WTC11 (cell line): Measurements from ENCODE around the gene CSNK1A1. TPM values are rescaled to one million over a fixed set of nuclear protein-coding genes. Genes with fewer than 3 reads are reported as not detected.

Experiments
- ATAC-seq: fragments of 200-7000 bp; cut with Tn5 transposase; 2 replicates; pipeline ENCODE4 v1.10.0; 2021; ENCODE audit warnings: mild to moderate bottlenecking, moderate library complexity
- CTCF ChIA-PET: fragments of 300-600 bp; sonication (Branson Sonifier 250); formaldehyde crosslinking; loops from one replicate; lab custom pipeline; 2021; ENCODE audit warnings: antibody characterized with exemption; lab: Charles Lee
- POLR2A ChIA-PET: fragments of 350-600 bp; sonication (Branson Sonifier 250); formaldehyde crosslinking; loops from one replicate; lab custom pipeline; 2021; ENCODE audit warnings: antibody characterized with exemption; lab: Charles Lee
- DNase-seq: peaks from one replicate; pipeline ENCODE4 v3.0.0; 2021; ENCODE audit warnings: low spot score
- H3K27ac Mint-ChIP-seq: 2 replicates; pipeline ENCODE4 v1.8.0; 2021; ENCODE audit warnings: mixed read lengths
- H3K27me3 Mint-ChIP-seq: 2 replicates; pipeline ENCODE4 v1.8.0; 2021; ENCODE audit warnings: low read depth, mild to moderate bottlenecking, moderate library complexity, mixed read lengths
- H3K36me3 Mint-ChIP-seq: 2 replicates; pipeline ENCODE4 v1.8.0; 2021; ENCODE audit warnings: mixed read lengths
- H3K4me1 Mint-ChIP-seq: 2 replicates; pipeline ENCODE4 v1.8.0; 2022; ENCODE audit warnings: mixed read lengths
- H3K4me3 Mint-ChIP-seq: 2 replicates; pipeline ENCODE4 v1.8.0; 2021; ENCODE audit warnings: mild to moderate bottlenecking, moderate library complexity, mixed read lengths
- H3K9me3 Mint-ChIP-seq: 2 replicates; pipeline ENCODE4 v1.8.0; 2021; ENCODE audit warnings: mixed read lengths
- ARID4B ChIP-seq: sonication (generic); formaldehyde crosslinking; IDR thresholded peaks from 2 replicates; pipeline ENCODE4 v1.8.0; 2023; ENCODE audit warnings: missing genetic modification reagents, mild to moderate bottlenecking, borderline replicate concordance
- CTCF ChIP-seq: fragments of 200-600 bp; IDR thresholded peaks from 2 replicates; pipeline ENCODE4 v1.8.0; 2022; ENCODE audit warnings: antibody characterized with exemption
- E2F1 ChIP-seq: sonication (generic); formaldehyde crosslinking; IDR thresholded peaks from 2 replicates; pipeline ENCODE4 v1.8.0; 2022; ENCODE audit warnings: mild to moderate bottlenecking, missing genetic modification reagents
- ERG ChIP-seq: fragments of 250-450 bp; sonication (Bioruptor Pico); IDR thresholded peaks from 2 replicates; pipeline ENCODE4 v1.8.0; 2021; ENCODE audit warnings: mild to moderate bottlenecking
- ESRRA ChIP-seq: sonication (generic); formaldehyde crosslinking; IDR thresholded peaks from 2 replicates; pipeline ENCODE4 v1.8.1; 2022; ENCODE audit warnings: mild to moderate bottlenecking, missing genetic modification reagents, borderline replicate concordance
- GABPB1 ChIP-seq: sonication (generic); formaldehyde crosslinking; IDR thresholded peaks from 2 replicates; pipeline ENCODE4 v1.8.1; 2023; ENCODE audit warnings: mild to moderate bottlenecking, missing genetic modification reagents
- IRF1 ChIP-seq: sonication (generic); formaldehyde crosslinking; IDR thresholded peaks from 2 replicates; pipeline ENCODE4 v1.8.0; 2023; ENCODE audit warnings: missing genetic modification reagents
- IRF2 ChIP-seq: sonication (generic); formaldehyde crosslinking; IDR thresholded peaks from 2 replicates; pipeline ENCODE4 v1.8.0; 2022; ENCODE audit warnings: low read depth, missing genetic modification reagents, borderline replicate concordance
- PREB ChIP-seq: sonication (generic); formaldehyde crosslinking; IDR thresholded peaks from 2 replicates; pipeline ENCODE4 v1.8.1; 2022; ENCODE audit warnings: mild to moderate bottlenecking, missing genetic modification reagents, moderate library complexity, borderline replicate concordance
- PRRX2 ChIP-seq: fragments of 250-450 bp; sonication (Bioruptor Pico); IDR thresholded peaks from 2 replicates; pipeline ENCODE4 v1.8.0; 2021; ENCODE audit warnings: mild to moderate bottlenecking
- SMAD4 ChIP-seq: sonication (generic); formaldehyde crosslinking; IDR thresholded peaks from 2 replicates; pipeline ENCODE4 v1.8.0; 2022; ENCODE audit warnings: mild to moderate bottlenecking, missing genetic modification reagents
- ZBTB21 ChIP-seq: sonication (generic); formaldehyde crosslinking; IDR thresholded peaks from 2 replicates; pipeline ENCODE4 v1.8.1; 2023; ENCODE audit warnings: mild to moderate bottlenecking, missing genetic modification reagents, borderline replicate concordance
- ZNF121 ChIP-seq: sonication (generic); formaldehyde crosslinking; IDR thresholded peaks from 2 replicates; pipeline ENCODE4 v1.8.0; 2023; ENCODE audit warnings: missing genetic modification reagents
- ZNF317 ChIP-seq: sonication (generic); formaldehyde crosslinking; IDR thresholded peaks from 2 replicates; pipeline ENCODE4 v1.8.1; 2023; ENCODE audit warnings: low read depth, mild to moderate bottlenecking, moderate library complexity, missing genetic modification reagents, borderline replicate concordance
- ZNF396 ChIP-seq: fragments of 250-450 bp; sonication (Bioruptor Pico); IDR thresholded peaks from 2 replicates; pipeline ENCODE4 v1.8.0; 2021; ENCODE audit warnings: mild to moderate bottlenecking, moderate library complexity, borderline replicate concordance
- ZNF416 ChIP-seq: fragments of 250-450 bp; sonication (Bioruptor Pico); IDR thresholded peaks from 2 replicates; pipeline ENCODE4 v1.9.0; 2021; ENCODE audit warnings: mild to moderate bottlenecking, inconsistent platforms
- total RNA-seq: library from RNA; stranded (reverse); gene quantifications from 3 replicates; pipeline ENCODE4 v1.2.3, GENCODE V29; 2021
- TF ChIP-seq, protein P1 (sequence below): fragments of 250-450 bp; sonication (Bioruptor Pico); IDR thresholded peaks from 2 replicates; pipeline ENCODE4 v1.9.0; 2021; ENCODE audit warnings: moderate library complexity, mild to moderate bottlenecking, inconsistent platforms, borderline replicate concordance

CSNK1A1 gene
- total RNA-seq, 1 experiment from 2014 or later: 276 TPM

GRCh38 chr5:149495673-149496072 lies 55.6 kb downstream of the CSNK1A1 start (continued):
- no peak for TF ChIP-seq E2F1 (CRISPR knock-in tag)
- TF ChIP-seq SMAD4: no peak

DNA sequence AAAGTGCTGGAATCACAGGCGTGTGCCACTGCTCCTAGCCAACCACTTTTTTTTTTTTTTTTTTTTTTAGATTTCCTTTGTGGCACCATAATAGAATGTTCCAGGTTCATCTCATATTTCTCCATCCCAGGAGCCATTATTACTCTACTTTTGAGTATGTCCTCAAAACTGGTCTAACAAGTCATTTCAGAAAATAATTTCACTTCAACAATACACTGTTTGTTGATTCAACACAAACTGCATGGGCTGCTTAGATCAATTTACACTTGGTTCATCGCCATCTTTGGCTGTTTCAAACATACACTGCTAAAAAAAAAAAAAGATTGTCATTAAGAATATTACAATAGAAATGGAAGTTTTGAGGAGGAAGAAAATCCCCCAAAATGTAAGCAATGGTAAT lies 57.9 kb downstream of the CSNK1A1 start:
- peaks cover 39% of the 10 kb centered on the region for H3K4me1 Mint-ChIP-seq

More for the DNA sequence above, 57.9 kb downstream of the CSNK1A1 start:
- Mint-ChIP-seq H3K36me3 (peaks cover 21% of the 10 kb centered on the region), H3K4me3 (no peak overlapping the region), H3K9me3 (no peaks in the 10 kb centered on the region), H3K27me3 (no peaks in the 10 kb centered on the region), H3K27ac (peak overlapping the region; percentile 45; the same call in 1 of the 2 replicates)
- ATAC-seq: no peak
- CTCF ChIA-PET: interaction anchor here (1.0 to 1.8 kb wide), 3 partner anchors 58 to 125 kb away, joined by 3 to 7 read pairs (median 4); partner anchors contain the start of gene CSNK1A1
- POLR2A ChIA-PET: interaction anchor here (0.6 kb wide), 1 partner anchor 8 kb away, joined by 4 read pairs; no protein-coding TSS in a partner anchor
- no peak for DNase-seq
- no peak for TF ChIP-seq ERG
- no peak for TF ChIP-seq GABPB1 (CRISPR knock-in tag)
- no peak for TF ChIP-seq ZNF416 (CRISPR knock-in tag)
- no peak for TF ChIP-seq IRF2 (CRISPR knock-in tag)
- TF ChIP-seq IRF1: no peak
- no peak for TF ChIP-seq PRRX2
- TF ChIP-seq ZNF396: no peak
- TF ChIP-seq ZNF121: no peak
- no peak for TF ChIP-seq ARID4B (CRISPR knock-in tag)
- TF ChIP-seq PREB (CRISPR knock-in tag): no peak
- no peak for TF ChIP-seq CTCF
- TF ChIP-seq, protein P1, sequence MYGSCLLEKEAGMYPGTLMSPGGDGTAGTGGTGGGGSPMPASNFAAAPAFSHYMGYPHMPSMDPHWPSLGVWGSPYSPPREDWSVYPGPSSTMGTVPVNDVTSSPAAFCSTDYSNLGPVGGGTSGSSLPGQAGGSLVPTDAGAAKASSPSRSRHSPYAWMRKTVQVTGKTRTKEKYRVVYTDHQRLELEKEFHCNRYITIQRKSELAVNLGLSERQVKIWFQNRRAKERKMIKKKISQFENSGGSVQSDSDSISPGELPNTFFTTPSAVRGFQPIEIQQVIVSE (CRISPR knock-in tag): no peak
- TF ChIP-seq ZBTB21: no peak
- TF ChIP-seq ZNF317 (CRISPR knock-in tag): no peak
- no peak for TF ChIP-seq ESRRA
- TF ChIP-seq, all 79 proteins: peak for 0
